Activated CD4-positive, alpha-beta T cell treated with anti-CD3 and anti-CD28 coated beads for 1 hour (primary cell): ENCODE data around the gene NDUFAF8.

Source experiments
- DNase-seq: peaks from one replicate; pipeline ENCODE4 v3.0.0-alpha.2; 2020

Gene NDUFAF8

GRCh38 chr17:81200695-81201580 lies 38.2 kb upstream of the NDUFAF8 start:
- no peak for DNase-seq

GRCh38 chr17:81202318-81202717 lies 36.8 kb upstream of the NDUFAF8 start:
- no peak for DNase-seq

- DNase-seq = no peak
These were observed 36.0 kb upstream of the NDUFAF8 start for GRCh38 chr17:81203136-81203535.

- no peak for DNase-seq
These were observed 34.5 kb upstream of the NDUFAF8 start for GRCh38 chr17:81204578-81204977.

GRCh38 chr17:81206166-81206565 lies 33.0 kb upstream of the NDUFAF8 start:
- DNase-seq = no peak

GRCh38 chr17:81206657-81207056 lies 32.5 kb upstream of the NDUFAF8 start:
- DNase-seq = no peak

GRCh38 chr17:81207610-81208581 lies 31.2 kb upstream of the NDUFAF8 start:
- no peak for DNase-seq

GRCh38 chr17:81208651-81209050 lies 30.5 kb upstream of the NDUFAF8 start:
- no peak for DNase-seq

GRCh38 chr17:81209141-81209540 lies 30.0 kb upstream of the NDUFAF8 start:
- DNase-seq = no peak

- DNase-seq = no peak
These were observed 28.7 kb upstream of the NDUFAF8 start for GRCh38 chr17:81210466-81210865.

GRCh38 chr17:81210868-81211267 lies 28.2 kb upstream of the NDUFAF8 start:
- no peak for DNase-seq

- no peak for DNase-seq
These were observed 26.8 kb upstream of the NDUFAF8 start for GRCh38 chr17:81212365-81212764.

- DNase-seq = no peak
These were observed 25.1 kb upstream of the NDUFAF8 start for GRCh38 chr17:81213978-81214377.

GRCh38 chr17:81217491-81217890 lies 21.6 kb upstream of the NDUFAF8 start:
- no peak for DNase-seq

- DNase-seq = no peak
These were observed 20.7 kb upstream of the NDUFAF8 start for GRCh38 chr17:81218459-81218858.

GRCh38 chr17:81218991-81219390 lies 20.1 kb upstream of the NDUFAF8 start:
- DNase-seq = no peak

- no peak for DNase-seq
These were observed 19.5 kb upstream of the NDUFAF8 start for GRCh38 chr17:81219476-81220180.

GRCh38 chr17:81221371-81221841 lies 17.7 kb upstream of the NDUFAF8 start:
- DNase-seq = no peak

- no peak for DNase-seq
These were observed 17.1 kb upstream of the NDUFAF8 start for GRCh38 chr17:81221842-81222619.

GRCh38 chr17:81222620-81222905 lies 16.6 kb upstream of the NDUFAF8 start:
- DNase-seq = no peak

GRCh38 chr17:81222906-81223761 lies 16.0 kb upstream of the NDUFAF8 start, which contains the start of gene CEP131:
Gene CEP131, minus strand, starts transcription at chr17:81222965. Its CDS starts 2,909 bp downstream, at chr17:81220056.
- peak; percentile 99 for DNase-seq
